Prostate gland (tissue), 2 donors: ENCODE data around the gene PBX3. TPM values are rescaled to one million over a fixed set of nuclear protein-coding genes. Genes with fewer than 3 reads are reported as not detected.

Experiments
- DNase-seq: peaks from one replicate; pipeline ENCODE4 v3.0.0-alpha.2; 2019; ENCODE audit warnings: low spot score
- H3K27ac ChIP-seq, 2 donors: fragments of 200-600 bp; sonication (generic); 2 replicates each; pipeline ENCODE4 v1.5.1; 2017 to 2019
- H3K27me3 ChIP-seq: fragments of 200-600 bp; sonication (generic); replicated peaks from 2 replicates; pipeline ENCODE4 v1.5.1; 2019; ENCODE audit not compliant: insufficient read depth
- H3K36me3 ChIP-seq, 2 donors: fragments of 200-600 bp; sonication (generic); 1 replicate in 1 of 2; 2 replicates in 1 of 2; pipeline versions ENCODE4 v1.5.1 to v1.8.1; 2017 to 2019
- H3K4me1 ChIP-seq: fragments of 200-600 bp; sonication (generic); replicated peaks from 2 replicates; pipeline ENCODE4 v1.5.1; 2019
- H3K4me3 ChIP-seq, 2 donors: fragments of 200-600 bp; sonication (generic); 2 replicates each; pipeline ENCODE4 v1.5.1; 2017 to 2019
- H3K9me3 ChIP-seq: fragments of 200-600 bp; sonication (generic); 2 replicates; pipeline ENCODE4 v1.5.1; 2017
- CTCF ChIP-seq, 4 experiments: fragments of 200-600 bp in 2 of 4; fragments of 450-650 bp in 2 of 4; sonication (generic) in 2 of 4; IDR thresholded peaks; 1 replicate in 3 of 4; 2 replicates in 1 of 4; pipeline ENCODE4 v1.5.1; 2016 to 2019; ENCODE audit warnings: antibody characterized with exemption in 4 of 4, mild to moderate bottlenecking in 2 of 4, moderate library complexity in 2 of 4
- POLR2A ChIP-seq: fragments of 450-650 bp; IDR thresholded peaks from one replicate; pipeline ENCODE4 v1.6.1; 2016; ENCODE audit warnings: antibody characterized with exemption, mild to moderate bottlenecking
- POLR2AphosphoS5 ChIP-seq: sonication (generic); formaldehyde crosslinking; IDR thresholded peaks from one replicate; pipeline ENCODE4 v1.6.1; 2017; ENCODE audit warnings: antibody characterized with exemption
- WGBS: methylation state at CpG from one replicate; pipeline ENCODE4 v1.1.5; 2018; 5-methylcytosine and 5-hydroxymethylcytosine counted together
- intact Hi-C: fragments of 100-400 bp; cut with DNase I; formaldehyde crosslinking; loops from one replicate; pipeline ENCODE4 v1.14.2; 2022
- total RNA-seq, 2 donors: library from RNA; depleted of rRNA; stranded (reverse); fragments of >200 nt; gene quantifications; one replicate each; pipeline ENCODE4 v1.1.0, GENCODE V29; 2016

Gene PBX3
- total RNA-seq, 2 donors from 2014 or later = 48.5 to 77.6 TPM

- 93% methylated on average over 21 of the region's 21 CpGs for WGBS
- H3K9me3 ChIP-seq = no peaks in the 10 kb centered on the region
- DNase-seq = no peak
- no peaks in the 10 kb centered on the region for H3K27me3 ChIP-seq
- H3K4me3 ChIP-seq = no peak overlapping the region
- H3K27ac ChIP-seq = no peak overlapping the region
- H3K36me3 ChIP-seq = no peaks in the 10 kb centered on the region
- no peaks in the 10 kb centered on the region for H3K4me1 ChIP-seq
- intact Hi-C loops = no loop called here
- no peak for TF ChIP-seq POLR2AphosphoS5
- TF ChIP-seq POLR2A = no peak
- no peak for TF ChIP-seq CTCF (IDR thresholded peaks at IDR 0.05)
These were observed 255.5 kb downstream of the PBX3 start for GRCh38 chr9:126002476-126003350.

GRCh38 chr9:126009047-126009446 is 261.9 kb downstream of the PBX3 start:
- Histone ChIP-seq H3K9me3 (no peaks in the 10 kb centered on the region), H3K4me1 (no peaks in the 10 kb centered on the region), H3K36me3 (no peaks in the 10 kb centered on the region), H3K4me3 (no peak overlapping the region), H3K27ac (no peak overlapping the region), H3K27me3 (no peaks in the 10 kb centered on the region)
- intact Hi-C loops = no loop called here
- TF ChIP-seq CTCF (IDR thresholded peaks at IDR 0.05) = no peak
- no peak for TF ChIP-seq POLR2AphosphoS5
- no peak for TF ChIP-seq POLR2A
- WGBS = 100% methylated on average over 2 of the region's 2 CpGs
- no peak for DNase-seq

GRCh38 chr9:126014726-126015125 is 267.6 kb downstream of the PBX3 start:
- DNase-seq = no peak
- TF ChIP-seq CTCF (IDR thresholded peaks at IDR 0.05) (no peak), POLR2A (no peak), POLR2AphosphoS5 (no peak)
- Histone ChIP-seq H3K4me3 (no peak overlapping the region), H3K9me3 (no peaks in the 10 kb centered on the region), H3K36me3 (no peaks in the 10 kb centered on the region), H3K27ac (no peak overlapping the region), H3K27me3 (peaks cover 2% of the 10 kb centered on the region), H3K4me1 (no peaks in the 10 kb centered on the region)
- 75% methylated on average over 12 of the region's 12 CpGs for WGBS
- intact Hi-C loops = no loop called here

GRCh38 chr9:126015424-126015823 is 268.3 kb downstream of the PBX3 start:
- WGBS = 88% methylated on average over 17 of the region's 17 CpGs

More at GRCh38 chr9:126015424-126015823, 268.3 kb downstream of the PBX3 start:
- TF ChIP-seq POLR2AphosphoS5 (no peak), CTCF (IDR thresholded peaks at IDR 0.05) (no peak), POLR2A (no peak)
- Histone ChIP-seq H3K9me3 (no peaks in the 10 kb centered on the region), H3K4me3 (no peak overlapping the region), H3K36me3 (no peaks in the 10 kb centered on the region), H3K27ac (no peak overlapping the region), H3K4me1 (no peaks in the 10 kb centered on the region), H3K27me3 (peaks cover 2% of the 10 kb centered on the region)
- no peak for DNase-seq
- intact Hi-C loops = no loop called here
